Keratinocyte (primary cell): ENCODE results near the gene CALHM6. TPM values are rescaled to one million over a fixed set of nuclear protein-coding genes. Genes with fewer than 3 reads are reported as not detected.

ENCODE experiments used
- DNase-seq: peaks from one replicate; pipeline ENCODE4 v3.0.0-alpha.2; 2011; ENCODE audit warnings: low read depth, missing footprints, low spot score
- FAIRE-seq: peaks from 2 replicates; lab custom pipeline; 2011; peaks lifted over from hg19 to GRCh38; lab: Jason Lieb, UNC
- H2AFZ ChIP-seq: 2 replicates; pipeline ENCODE4 v1.6.0; 2012; ENCODE audit warnings: low read length, control low read depth, inconsistent platforms; ENCODE audit not compliant: control insufficient read depth
- H3K27ac ChIP-seq: 2 replicates; pipeline ENCODE4 v1.5.1; 2011; ENCODE audit warnings: low read length; ENCODE audit not compliant: control insufficient read depth, insufficient read depth
- H3K27me3 ChIP-seq: 3 replicates; pipeline ENCODE4 v1.6.0; 2011; ENCODE audit warnings: low read length; ENCODE audit not compliant: control insufficient read depth, insufficient read depth; ENCODE audit errors: extremely low read depth
- H3K36me3 ChIP-seq, 2 experiments: 2 replicates in 1 of 2; 3 replicates in 1 of 2; pipeline ENCODE4 v1.5.1; 2011; ENCODE audit warnings: low read length in 2 of 2, mild to moderate bottlenecking in 1 of 2; ENCODE audit not compliant: control insufficient read depth in 2 of 2, insufficient read depth in 2 of 2; ENCODE audit errors: extremely low read depth in 1 of 2
- H3K4me1 ChIP-seq: 3 replicates; pipeline ENCODE4 v1.5.1; 2011; ENCODE audit warnings: low read length; ENCODE audit not compliant: control insufficient read depth, insufficient read depth; ENCODE audit errors: extremely low read depth
- H3K4me2 ChIP-seq: 3 replicates; pipeline ENCODE4 v1.6.0; 2011; ENCODE audit warnings: low read depth, low read length; ENCODE audit not compliant: control insufficient read depth, insufficient read depth; ENCODE audit errors: extremely low read depth
- H3K4me3 ChIP-seq, 3 experiments: fragments of 200-600 bp in 1 of 3; sonication (generic) in 1 of 3; 2 replicates in 2 of 3; 3 replicates in 1 of 3; pipeline ENCODE4 v1.5.1; 2011 to 2016; ENCODE audit warnings: low read length in 3 of 3, mild to moderate bottlenecking in 3 of 3, control low read depth in 2 of 3, inconsistent platforms in 1 of 3, low read depth in 1 of 3, mixed read lengths in 1 of 3, mixed run types in 1 of 3, moderate library complexity in 1 of 3; ENCODE audit not compliant: control insufficient read depth in 2 of 3, insufficient read depth in 2 of 3; ENCODE audit errors: extremely low read depth in 1 of 3
- H3K79me2 ChIP-seq: 2 replicates; pipeline ENCODE4 v1.6.0; 2012; ENCODE audit warnings: low read length; ENCODE audit not compliant: control insufficient read depth, insufficient read depth
- H3K9ac ChIP-seq: 3 replicates; pipeline ENCODE4 v1.6.0; 2011; ENCODE audit warnings: low read length; ENCODE audit not compliant: control insufficient read depth, insufficient read depth; ENCODE audit errors: extremely low read depth
- H3K9me1 ChIP-seq: 3 replicates; pipeline ENCODE4 v1.6.0; 2011; ENCODE audit warnings: low read length; ENCODE audit not compliant: control insufficient read depth, insufficient read depth; ENCODE audit errors: extremely low read depth
- H3K9me3 ChIP-seq: 2 replicates; pipeline ENCODE4 v1.5.1; 2012; ENCODE audit warnings: low read depth, low read length; ENCODE audit not compliant: control insufficient read depth
- H4K20me1 ChIP-seq: 3 replicates; pipeline ENCODE4 v1.6.0; 2011; ENCODE audit warnings: low read length; ENCODE audit not compliant: control insufficient read depth, insufficient read depth; ENCODE audit errors: extremely low read depth
- CTCF ChIP-seq, 3 experiments: IDR thresholded peaks in 1 of 3; conservative IDR thresholded peaks in 1 of 3; optimal IDR thresholded peaks in 1 of 3; 2 replicates in 2 of 3; 3 replicates in 1 of 3; pipeline versions ENCODE3 to v1.5.1; 2011; ENCODE audit warnings: low read length in 3 of 3, mild to moderate bottlenecking in 3 of 3, moderate library complexity in 2 of 3, control low read depth in 1 of 3, inconsistent platforms in 1 of 3; ENCODE audit not compliant: insufficient read depth in 2 of 3; ENCODE audit errors: extremely low read depth in 1 of 3
- EZH2 ChIP-seq: IDR thresholded peaks from one replicate; pipeline ENCODE4 v1.6.1; 2012; ENCODE audit warnings: inconsistent platforms, mild to moderate bottlenecking, low read length, moderate library complexity
- dilution Hi-C: fragments of 300-500 bp; cut with MboI; formaldehyde crosslinking; loops from one replicate; pipeline ENCODE4 v1.7.0; 2020; ENCODE audit warnings: low sequenced_read_pairs; ENCODE audit not compliant: extremely low pct_ligation_motif_present
- polyA plus RNA-seq, 5 experiments: library from polyadenylated mRNA; depleted of rRNA in 3 of 5; stranded (reverse) in 3 of 5; stranded (forward) in 1 of 5; unstranded in 1 of 5; fragments of >200 nt; gene quantifications; 1 replicate in 1 of 5; 2 replicates in 3 of 5; 3 replicates in 1 of 5; pipeline versions ENCODE4 v1.2.1 to v1.2.3, GENCODE V29; 2011 to 2012; ENCODE audit warnings: missing spikeins in 2 of 5, low read depth in 1 of 5, low replicate concordance in 1 of 5

The CALHM6 gene
- polyA plus RNA-seq, 1 donor (not counting 4 experiments of a cell fraction or from before 2014, with no cell fraction given), result 0.47 TPM

- no peaks in the 10 kb centered on the region for H3K9me1 ChIP-seq
- no peaks in the 10 kb centered on the region for H3K79me2 ChIP-seq
- H3K9me3 ChIP-seq, result no peaks in the 10 kb centered on the region
- dilution Hi-C loops, result no loop called here
- peak overlapping the region; percentile 92 for H2AFZ ChIP-seq
- H4K20me1 ChIP-seq, result no peaks in the 10 kb centered on the region
- FAIRE-seq, result no peak
- H3K9ac ChIP-seq, result peak overlapping the region; percentile 26
- peak overlapping the region; percentile 56 for H3K4me2 ChIP-seq
- no peaks in the 10 kb centered on the region for H3K36me3 ChIP-seq
- DNase-seq, result no peak
- TF ChIP-seq CTCF (optimal IDR thresholded peaks at IDR 0.05 in 1 of 3, IDR thresholded peaks at IDR 0.05 in 1 of 3, conservative IDR thresholded peaks at IDR 0.05 in 1 of 3; ENCODE audit: extremely low read depth in 1 of 3, insufficient read depth in 2 of 3, low read length in 3 of 3), result peak in 1 of 3 experiments; percentile 7
- no peak for TF ChIP-seq EZH2
- no peak overlapping the region for H3K27ac ChIP-seq
- H3K4me1 ChIP-seq, result no peaks in the 10 kb centered on the region
- H3K27me3 ChIP-seq, result no peaks in the 10 kb centered on the region
- H3K4me3 ChIP-seq, result peak overlapping the region in 2 of 3 experiments; percentile 47 to 50
Measured at GRCh38 chr6:116461932-116462885, 1.0 kb downstream of the CALHM6 start.

GRCh38 chr6:116463301-116463700 is 2.1 kb downstream of the CALHM6 start:
- H3K9me1 ChIP-seq, result no peaks in the 10 kb centered on the region
- no peaks in the 10 kb centered on the region for H3K79me2 ChIP-seq
- no peak overlapping the region for H3K4me2 ChIP-seq
- H3K9ac ChIP-seq, result no peak overlapping the region
- H3K4me1 ChIP-seq, result no peaks in the 10 kb centered on the region
- no peaks in the 10 kb centered on the region for H3K9me3 ChIP-seq
- no peaks in the 10 kb centered on the region for H3K27me3 ChIP-seq
- no peaks in the 10 kb centered on the region for H3K36me3 ChIP-seq
- no peak overlapping the region for H3K27ac ChIP-seq
- DNase-seq (no peak), FAIRE-seq (no peak)
- dilution Hi-C loops, result no loop called here
- H3K4me3 ChIP-seq, result no peak overlapping the region
- TF ChIP-seq EZH2 (no peak), CTCF (optimal IDR thresholded peaks at IDR 0.05 in 1 of 3, IDR thresholded peaks at IDR 0.05 in 1 of 3, conservative IDR thresholded peaks at IDR 0.05 in 1 of 3; ENCODE audit: extremely low read depth in 1 of 3, insufficient read depth in 2 of 3, low read length in 3 of 3) (no peak)
- no peak overlapping the region for H2AFZ ChIP-seq
- no peaks in the 10 kb centered on the region for H4K20me1 ChIP-seq
